SJCRH30 (cell line): Measurements from ENCODE around the gene RAB15. TPM values are rescaled to one million over a fixed set of nuclear protein-coding genes. Genes with fewer than 3 reads are reported as not detected.
A peak's percentile ranks its signal among the peaks of the same experiment; 100 is the strongest.

ENCODE experiments used
- DNase-seq, 2 experiments: peaks; one replicate each; pipeline ENCODE4 v3.0.0-alpha.2; 2015 to 2020
- H3K27ac ChIP-seq: fragments of 250-450 bp; sonication (Bioruptor Pico); 2 replicates; pipeline ENCODE4 v1.5.1; 2020; ENCODE audit warnings: mild to moderate bottlenecking, moderate library complexity
- H3K27me3 ChIP-seq: fragments of 250-450 bp; sonication (Bioruptor Pico); 2 replicates; pipeline ENCODE4 v1.5.1; 2020; ENCODE audit warnings: mild to moderate bottlenecking, moderate library complexity
- H3K36me3 ChIP-seq: fragments of 250-450 bp; sonication (Bioruptor Pico); 2 replicates; pipeline ENCODE4 v1.5.1; 2020; ENCODE audit warnings: mild to moderate bottlenecking, moderate library complexity
- H3K4me1 ChIP-seq: fragments of 250-450 bp; sonication (Bioruptor Pico); 2 replicates; pipeline ENCODE4 v1.5.1; 2020; ENCODE audit warnings: mild to moderate bottlenecking, moderate library complexity
- H3K4me3 ChIP-seq: fragments of 250-450 bp; sonication (Bioruptor Pico); 2 replicates; pipeline ENCODE4 v1.5.1; 2020; ENCODE audit warnings: mild to moderate bottlenecking, moderate library complexity
- H3K9me3 ChIP-seq: fragments of 250-450 bp; sonication (Bioruptor Pico); replicated peaks from 2 replicates; pipeline ENCODE4 v1.5.1; 2020; ENCODE audit warnings: mild to moderate bottlenecking, moderate library complexity
- total RNA-seq: library from RNA; depleted of rRNA; stranded (reverse); fragments of >200 nt; shearing (Covaris generic); gene quantifications from 2 replicates; pipeline ENCODE4 v1.2.3, GENCODE V29; 2014

The RAB15 gene
- total RNA-seq, 1 experiment from 2014 or later, result 21.6 TPM

GRCh38 chr14:64997108-64997794 is 25.1 kb upstream of the RAB15 start:
- H3K4me3 ChIP-seq, result no peak overlapping the region
- no peak for DNase-seq
- no peaks in the 10 kb centered on the region for H3K9me3 ChIP-seq
- H3K4me1 ChIP-seq, result peaks cover 5% of the 10 kb centered on the region; the same call in 1 of the 2 replicates
- no peak overlapping the region for H3K27ac ChIP-seq
- H3K36me3 ChIP-seq, result no peaks in the 10 kb centered on the region
- no peaks in the 10 kb centered on the region for H3K27me3 ChIP-seq

DNA sequence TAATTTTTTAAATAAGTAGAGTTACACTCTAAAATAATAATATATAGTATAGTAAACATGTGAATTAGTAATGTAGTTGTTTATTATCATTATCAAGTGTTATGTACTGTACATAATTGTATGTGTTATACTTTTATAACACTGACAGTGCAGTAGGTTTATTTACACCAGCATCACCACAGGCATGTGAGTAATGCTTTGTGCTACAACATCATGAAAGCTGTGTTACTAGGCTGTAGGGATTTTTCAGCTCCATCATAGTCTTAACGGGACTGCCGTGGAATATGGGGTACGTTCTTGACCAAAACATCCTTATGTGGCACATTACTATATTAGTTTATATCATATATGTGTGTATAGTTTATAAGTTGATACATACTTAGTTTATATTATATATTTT is 23.2 kb upstream of the RAB15 start:
- peaks cover 5% of the 10 kb centered on the region; the same call in 1 of the 2 replicates for H3K4me1 ChIP-seq
- no peaks in the 10 kb centered on the region for H3K36me3 ChIP-seq
- DNase-seq, result no peak
- no peak overlapping the region for H3K4me3 ChIP-seq
- no peaks in the 10 kb centered on the region for H3K9me3 ChIP-seq
- no peak overlapping the region for H3K27ac ChIP-seq
- H3K27me3 ChIP-seq, result no peaks in the 10 kb centered on the region

DNA sequence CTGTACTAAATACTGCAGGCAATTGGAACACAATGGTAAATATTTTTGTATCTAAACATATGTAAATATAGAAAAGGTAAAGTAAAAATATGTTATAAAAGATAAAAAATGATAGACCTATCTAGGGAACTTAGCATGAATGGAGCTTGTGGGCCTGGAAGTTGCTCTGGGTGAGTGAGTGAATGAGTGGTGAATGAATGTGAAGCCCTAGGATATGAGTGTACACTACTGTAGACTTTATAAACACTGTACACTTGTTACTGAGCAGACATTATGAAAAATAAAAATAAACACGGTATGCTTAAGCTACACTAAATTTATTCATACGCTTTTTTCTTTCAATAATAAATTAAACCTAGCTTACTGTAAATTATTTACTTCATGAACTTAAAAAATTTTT is 22.4 kb upstream of the RAB15 start:
- Histone ChIP-seq H3K27me3 (no peaks in the 10 kb centered on the region), H3K36me3 (no peaks in the 10 kb centered on the region), H3K4me1 (peaks cover 5% of the 10 kb centered on the region; the same call in 1 of the 2 replicates), H3K27ac (no peak overlapping the region), H3K9me3 (no peaks in the 10 kb centered on the region), H3K4me3 (no peak overlapping the region)
- DNase-seq, result no peak

DNA sequence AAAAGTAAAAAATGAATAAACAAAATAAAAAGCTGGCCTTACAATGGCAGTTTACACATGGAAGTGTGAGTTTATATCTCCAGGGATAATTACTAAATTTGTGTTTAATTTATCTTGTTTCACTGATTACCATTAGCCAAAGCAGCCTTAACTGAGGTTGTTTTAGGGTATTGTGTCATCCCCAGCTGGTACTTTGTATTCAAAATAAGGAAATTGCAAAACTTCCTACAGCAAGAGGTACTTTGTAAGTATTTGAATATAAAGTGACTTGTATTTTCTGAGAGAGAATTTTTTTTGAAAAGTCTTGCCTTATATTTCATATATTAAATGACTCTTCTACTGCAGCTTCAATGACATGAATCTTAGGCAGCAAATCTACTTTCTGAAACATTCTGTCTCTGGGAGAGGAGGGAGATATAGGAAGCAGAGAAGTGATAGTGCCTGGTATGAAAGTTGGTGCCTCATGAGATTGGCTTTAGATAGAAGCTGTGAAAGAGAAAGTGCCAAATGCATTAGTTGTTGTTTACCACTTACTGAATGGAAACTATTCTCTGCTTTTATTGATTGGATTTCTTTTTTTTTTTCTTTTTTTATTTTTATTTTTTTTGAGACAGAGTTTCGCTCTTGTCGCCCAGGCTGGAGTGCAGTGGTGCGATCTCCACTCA is 21.3 kb upstream of the RAB15 start:
- Histone ChIP-seq H3K9me3 (no peaks in the 10 kb centered on the region), H3K27me3 (no peaks in the 10 kb centered on the region), H3K4me1 (peaks cover 4% of the 10 kb centered on the region; the same call in 1 of the 2 replicates), H3K27ac (no peak overlapping the region), H3K36me3 (no peaks in the 10 kb centered on the region), H3K4me3 (no peak overlapping the region)
- no peak for DNase-seq

GRCh38 chr14:64992328-64992885 is 20.3 kb upstream of the RAB15 start:
- Histone ChIP-seq H3K36me3 (no peaks in the 10 kb centered on the region), H3K9me3 (no peaks in the 10 kb centered on the region), H3K4me1 (peaks cover 3% of the 10 kb centered on the region; the same call in 1 of the 2 replicates), H3K27me3 (no peaks in the 10 kb centered on the region), H3K27ac (no peak overlapping the region), H3K4me3 (no peak overlapping the region)
- no peak for DNase-seq

DNA sequence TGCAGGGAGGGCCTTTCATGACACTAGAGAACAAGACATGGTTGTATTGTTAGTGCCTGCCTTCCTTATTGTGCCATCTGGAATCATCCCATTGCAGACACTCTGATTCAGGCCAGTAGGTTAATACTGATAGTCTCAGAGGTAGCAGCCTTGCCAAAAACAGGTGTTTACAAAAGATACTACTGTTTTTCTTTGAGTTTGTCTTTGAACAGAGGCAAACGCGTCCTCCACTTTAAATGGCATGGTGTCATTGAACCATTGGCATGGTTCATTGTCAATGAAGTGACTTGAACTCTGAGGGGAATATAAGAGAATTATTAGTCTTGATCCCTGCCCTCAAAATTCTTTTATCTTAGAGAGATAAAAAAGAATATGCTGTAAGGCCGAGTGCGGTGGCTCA is 18.8 kb upstream of the RAB15 start:
- no peak overlapping the region for H3K4me3 ChIP-seq
- H3K4me1 ChIP-seq, result peaks cover 6% of the 10 kb centered on the region
- no peaks in the 10 kb centered on the region for H3K9me3 ChIP-seq
- DNase-seq, result no peak
- H3K27me3 ChIP-seq, result no peaks in the 10 kb centered on the region
- H3K27ac ChIP-seq, result no peak overlapping the region
- H3K36me3 ChIP-seq, result no peaks in the 10 kb centered on the region

DNA sequence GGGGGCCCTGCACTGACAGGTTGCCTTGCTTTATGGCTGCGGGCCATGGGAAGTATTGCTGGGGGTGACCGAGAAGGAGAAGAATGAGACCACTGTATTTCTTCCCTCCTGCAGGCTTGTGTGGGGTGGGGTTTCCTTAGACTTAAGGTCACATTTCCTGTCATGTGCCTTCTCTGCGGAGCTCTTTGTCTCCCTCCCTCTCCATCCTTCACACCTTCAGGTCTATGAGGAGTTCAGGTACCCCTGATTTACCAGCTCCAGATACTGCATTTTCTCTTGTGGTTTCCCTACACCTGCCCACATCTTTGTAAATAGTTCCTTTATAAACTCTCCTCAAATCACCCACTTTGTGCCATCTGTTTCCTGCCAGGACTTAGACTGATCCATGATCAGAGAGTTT is 18.2 kb upstream of the RAB15 start:
- Histone ChIP-seq H3K9me3 (no peaks in the 10 kb centered on the region), H3K36me3 (no peaks in the 10 kb centered on the region), H3K4me3 (no peak overlapping the region), H3K27me3 (no peaks in the 10 kb centered on the region), H3K27ac (no peak overlapping the region), H3K4me1 (peaks cover 8% of the 10 kb centered on the region)
- DNase-seq, result no peak

GRCh38 chr14:64987438-64987767 is 15.3 kb upstream of the RAB15 start:
- H3K4me3 ChIP-seq, result peak overlapping the region; percentile 87
- H3K4me1 ChIP-seq, result peaks cover 8% of the 10 kb centered on the region
- H3K27me3 ChIP-seq, result no peaks in the 10 kb centered on the region
- no peaks in the 10 kb centered on the region for H3K9me3 ChIP-seq
- no peaks in the 10 kb centered on the region for H3K36me3 ChIP-seq
- H3K27ac ChIP-seq, result peak overlapping the region; percentile 74
- no peak for DNase-seq

DNA sequence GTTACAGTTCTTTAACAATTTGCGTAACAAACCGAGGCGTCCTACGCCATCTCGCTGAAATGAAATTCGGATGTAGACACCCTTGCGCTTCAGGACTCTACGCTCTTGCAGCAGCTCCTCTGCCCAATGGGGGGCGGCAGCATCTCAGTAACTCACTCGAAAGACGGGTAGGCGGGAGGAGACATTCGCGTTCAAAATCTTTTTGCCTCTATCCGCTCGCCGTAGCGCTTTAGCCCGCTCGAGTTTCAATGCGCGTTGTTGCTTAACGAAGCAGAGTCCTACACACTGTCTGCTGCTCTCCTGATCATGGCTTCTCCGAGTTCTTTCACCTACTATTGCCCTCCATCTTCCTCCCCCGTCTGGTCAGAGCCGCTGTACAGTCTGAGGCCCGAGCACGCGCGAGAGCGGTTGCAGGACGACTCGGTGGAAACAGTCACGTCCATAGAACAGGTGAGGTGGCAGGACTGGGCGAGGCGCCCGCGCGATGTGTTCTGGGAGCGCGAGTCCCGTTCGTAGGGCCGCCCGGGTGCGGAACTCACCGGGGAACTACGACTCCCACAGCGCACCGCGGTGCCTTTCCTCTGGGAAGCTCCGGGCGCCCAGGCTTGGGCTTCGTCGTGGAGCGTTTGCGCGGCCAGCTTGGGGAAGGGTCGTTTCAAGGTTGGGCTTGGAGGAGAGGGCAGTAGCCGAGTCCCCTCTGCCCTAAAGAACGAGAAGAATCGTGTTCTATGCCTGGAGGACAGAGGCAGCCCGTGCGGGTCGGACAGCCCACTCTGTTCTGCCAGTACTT is 14.7 kb upstream of the RAB15 start, which contains the start of gene FNTB:
Gene FNTB (plus strand): TSS at position 248 of the 790 bp plus-strand sequence. CDS start 59 bp downstream, at position 307.
- H3K9me3 ChIP-seq, result no peaks in the 10 kb centered on the region
- H3K4me1 ChIP-seq, result peaks cover 8% of the 10 kb centered on the region
- no peaks in the 10 kb centered on the region for H3K36me3 ChIP-seq
- peak within 1 kb of the TSS; percentile 74 for H3K27ac ChIP-seq
- no peaks in the 10 kb centered on the region for H3K27me3 ChIP-seq
- peak within 1 kb of the TSS; percentile 87 for H3K4me3 ChIP-seq
- DNase-seq, result peak; percentile 94 to 96

DNA sequence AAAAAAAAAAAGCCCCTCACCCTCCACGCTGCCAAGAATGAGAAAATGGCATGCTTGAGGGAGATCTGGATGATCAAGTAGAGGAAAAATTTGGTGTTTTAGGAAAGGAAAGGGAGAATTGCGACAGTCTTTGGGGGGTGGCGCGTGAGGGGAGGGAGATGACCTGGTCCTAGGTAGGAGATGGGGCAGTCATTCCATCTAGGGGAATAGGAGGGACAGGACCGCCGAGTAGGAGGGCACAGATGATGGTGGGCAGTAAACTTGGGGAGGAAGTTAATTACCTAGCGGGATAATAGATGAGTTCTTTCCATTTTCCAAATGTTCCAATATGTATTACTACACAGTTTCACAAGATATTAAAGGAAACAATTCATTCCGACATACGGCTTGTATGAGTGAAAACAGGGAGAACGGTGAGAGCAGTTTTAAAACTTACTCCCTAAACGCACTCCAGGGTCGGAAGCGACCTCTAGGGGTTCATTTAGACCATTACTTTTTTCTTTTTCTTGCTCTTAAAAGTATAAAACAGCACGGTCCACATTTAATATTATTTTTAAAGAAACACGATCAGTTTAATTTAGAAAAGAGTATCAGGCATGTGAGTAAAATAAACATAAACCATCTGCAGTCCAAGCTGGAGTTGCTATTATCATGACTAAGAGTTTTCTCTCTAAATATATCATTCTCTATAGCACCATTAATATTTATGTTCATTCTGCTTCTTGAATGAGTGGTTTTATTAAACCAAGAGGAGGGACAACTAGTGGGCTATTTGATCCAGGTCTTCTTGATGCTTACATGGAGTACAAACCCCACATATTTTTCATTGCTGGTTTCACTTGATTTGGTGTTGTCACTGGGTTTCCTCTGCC is 11.5 kb upstream of the RAB15 start:
- Histone ChIP-seq H3K36me3 (no peaks in the 10 kb centered on the region), H3K27ac (no peak overlapping the region), H3K9me3 (no peaks in the 10 kb centered on the region), H3K4me3 (no peak overlapping the region), H3K27me3 (no peaks in the 10 kb centered on the region), H3K4me1 (peaks cover 13% of the 10 kb centered on the region)
- peak in 1 of 2 experiments; percentile 60 for DNase-seq

DNA sequence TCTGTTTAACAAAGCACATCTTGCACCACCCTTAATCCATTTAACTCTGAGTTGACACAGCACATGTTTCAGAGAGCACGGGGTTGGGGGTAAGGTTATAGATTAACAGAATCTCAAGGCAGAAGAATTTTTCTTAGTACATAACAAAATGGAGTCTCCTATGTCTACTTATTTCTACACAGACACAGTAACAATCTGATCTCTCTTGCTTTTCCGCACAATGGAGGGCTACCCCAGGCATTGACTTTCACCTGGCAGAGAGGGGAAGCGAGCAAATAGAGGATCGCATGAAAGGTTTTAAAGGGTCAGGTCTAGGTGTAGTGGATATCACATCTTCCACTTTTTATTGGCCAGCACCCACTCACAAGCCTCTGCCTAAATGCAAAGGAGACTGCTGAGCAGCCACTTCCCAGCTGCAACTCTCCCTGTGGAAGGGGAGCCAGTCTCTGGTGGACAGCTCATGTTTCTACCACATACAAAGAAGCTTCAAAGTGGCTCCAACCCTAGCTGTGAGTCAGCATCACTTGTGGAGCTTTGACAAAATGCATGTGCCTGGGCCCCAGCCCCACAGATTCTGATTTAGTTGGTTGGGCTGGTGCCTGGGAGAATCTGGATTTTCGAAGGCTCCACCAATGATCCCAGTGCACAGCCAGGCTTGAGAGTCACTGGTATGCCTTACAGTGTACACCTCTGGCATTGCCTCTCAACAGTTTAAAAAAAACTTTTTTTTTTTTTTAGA is 7.4 kb upstream of the RAB15 start:
- peak; percentile 45 to 65 for DNase-seq
- H3K36me3 ChIP-seq, result no peaks in the 10 kb centered on the region
- no peaks in the 10 kb centered on the region for H3K9me3 ChIP-seq
- H3K27me3 ChIP-seq, result no peaks in the 10 kb centered on the region
- peaks cover 5% of the 10 kb centered on the region; the same call in 1 of the 2 replicates for H3K4me1 ChIP-seq
- no peak overlapping the region for H3K27ac ChIP-seq
- H3K4me3 ChIP-seq, result no peak overlapping the region

DNA sequence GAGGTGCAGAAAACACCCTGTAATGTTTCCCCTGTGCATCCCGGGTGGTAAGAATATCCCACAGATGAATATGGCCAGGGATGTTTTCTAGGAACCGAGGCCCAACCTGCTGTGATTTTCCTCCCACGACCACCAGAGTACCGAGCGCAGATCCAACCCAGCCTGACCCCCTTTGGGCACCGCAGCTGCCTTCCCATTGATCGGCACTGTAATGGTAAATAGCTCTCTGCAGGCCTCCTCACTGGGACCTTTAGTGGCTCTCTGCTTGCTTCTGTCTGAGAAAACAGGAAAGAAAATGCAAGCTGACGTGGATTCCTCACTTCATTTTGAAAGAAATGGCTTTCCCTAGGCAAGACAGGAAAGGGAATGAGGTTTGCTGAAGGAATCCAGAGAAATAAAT is 2.4 kb upstream of the RAB15 start:
- H3K27me3 ChIP-seq, result no peaks in the 10 kb centered on the region
- no peak overlapping the region for H3K27ac ChIP-seq
- no peaks in the 10 kb centered on the region for H3K36me3 ChIP-seq
- no peaks in the 10 kb centered on the region for H3K9me3 ChIP-seq
- peaks cover 17% of the 10 kb centered on the region for H3K4me1 ChIP-seq
- no peak overlapping the region for H3K4me3 ChIP-seq
- DNase-seq, result no peak

DNA sequence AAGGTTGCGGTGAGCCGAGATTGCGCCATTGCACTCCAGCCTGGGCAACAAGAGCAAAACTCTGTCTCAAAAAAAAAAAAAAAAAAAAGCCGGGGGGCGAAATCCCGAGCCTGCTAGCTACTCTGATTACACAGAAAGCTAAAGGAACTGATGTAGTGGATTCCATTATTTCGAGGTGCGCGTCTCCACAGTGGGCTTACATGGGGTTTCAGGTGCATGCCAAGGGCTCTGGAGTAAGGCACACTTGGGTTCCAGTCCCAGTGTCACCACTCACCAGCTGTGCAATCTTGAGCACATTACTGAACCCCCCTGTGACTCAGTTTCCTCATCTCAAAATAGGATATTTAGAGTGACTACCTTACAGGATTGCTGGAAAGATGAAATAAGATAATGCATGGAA is 1.7 kb upstream of the RAB15 start:
- H3K4me1 ChIP-seq, result peaks cover 20% of the 10 kb centered on the region
- no peaks in the 10 kb centered on the region for H3K9me3 ChIP-seq

More for the DNA sequence above, 1.7 kb upstream of the RAB15 start:
- Histone ChIP-seq H3K27ac (no peak overlapping the region), H3K27me3 (no peaks in the 10 kb centered on the region), H3K4me3 (no peak overlapping the region), H3K36me3 (no peaks in the 10 kb centered on the region)
- no peak for DNase-seq
